NCI-H82 (cell line): Measurements from ENCODE around the gene GJE1.

ENCODE experiments used
- DNase-seq: peaks from one replicate; lab custom pipeline; 2025; lab: John Stamatoyannopoulos, UW

GJE1 gene

DNA sequence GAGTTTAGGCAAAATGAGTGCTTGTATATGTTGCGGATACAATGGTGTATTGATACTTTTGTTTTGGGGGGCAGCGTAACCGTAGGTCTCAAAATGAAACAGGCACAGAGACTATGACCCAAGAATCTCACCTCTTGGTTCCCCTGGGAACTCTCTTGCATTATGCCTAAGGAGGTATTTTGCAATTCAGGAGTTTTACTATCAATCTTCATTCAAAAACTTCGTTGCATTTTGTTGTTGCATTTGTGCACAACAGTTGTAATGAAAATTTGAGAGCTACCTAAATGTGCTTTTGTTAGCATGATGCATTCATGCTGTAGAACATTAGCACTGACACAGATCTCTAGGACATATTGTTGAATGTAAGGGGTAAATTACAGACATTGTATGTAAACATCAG, 32.5 kb downstream of the GJE1 start:
- DNase-seq = no peak

DNA sequence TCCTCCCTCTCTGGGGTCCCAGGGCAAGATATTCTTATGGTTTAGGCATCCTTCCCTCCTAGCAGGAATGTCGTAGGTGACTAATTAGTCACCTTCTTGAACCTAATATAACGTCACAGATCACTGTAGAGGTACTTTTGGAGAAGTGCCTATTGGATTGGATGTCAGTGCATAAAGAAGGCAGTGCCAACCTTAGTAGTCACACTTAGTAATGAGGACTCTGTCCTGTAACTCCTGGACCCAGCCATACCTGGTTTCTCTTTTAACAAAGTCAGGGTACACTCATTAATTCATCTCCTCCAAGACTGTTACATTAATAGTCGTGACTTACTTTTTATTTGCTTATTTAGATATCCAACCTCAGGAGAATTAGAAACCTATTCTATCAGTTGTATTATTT, 34.3 kb downstream of the GJE1 start:
- DNase-seq = no peak

DNA sequence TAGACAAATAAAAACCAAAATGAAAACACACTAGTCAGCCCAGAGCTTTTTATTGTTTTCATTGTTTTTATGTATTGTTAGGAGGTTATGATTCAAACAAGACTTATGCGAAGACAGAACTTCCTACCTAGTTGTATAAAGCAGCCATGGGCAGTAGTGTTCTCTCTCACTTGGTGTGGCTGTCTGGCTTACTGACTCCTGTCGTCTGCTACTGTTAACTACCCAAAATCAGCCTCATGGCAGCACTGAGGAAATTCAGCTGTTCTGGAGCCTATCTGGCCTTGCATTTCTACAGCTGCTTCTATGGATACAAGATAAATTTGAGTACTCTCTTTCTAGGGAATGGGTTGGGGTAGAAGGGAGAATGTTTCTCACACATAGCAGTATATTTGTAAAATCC, 34.8 kb downstream of the GJE1 start:
- DNase-seq = no peak

DNA sequence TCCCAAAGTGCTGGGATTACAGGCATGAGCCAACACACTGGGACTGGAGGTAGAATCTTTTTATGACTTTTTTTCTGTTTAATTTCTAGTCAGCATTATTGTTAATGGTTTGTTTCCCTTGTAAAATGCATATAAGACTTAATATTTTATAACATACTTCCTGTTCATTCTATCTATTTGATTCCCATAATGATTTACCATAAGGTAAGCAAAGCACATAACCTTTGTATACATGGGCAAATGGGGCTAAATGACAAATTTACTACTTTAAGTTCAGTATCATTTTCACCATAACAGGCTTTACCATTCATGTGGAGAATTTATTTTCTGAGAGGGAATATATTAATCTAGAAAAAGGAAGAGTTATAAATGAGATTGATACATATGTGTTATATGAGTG, 38.6 kb downstream of the GJE1 start:
- DNase-seq = no peak

DNA sequence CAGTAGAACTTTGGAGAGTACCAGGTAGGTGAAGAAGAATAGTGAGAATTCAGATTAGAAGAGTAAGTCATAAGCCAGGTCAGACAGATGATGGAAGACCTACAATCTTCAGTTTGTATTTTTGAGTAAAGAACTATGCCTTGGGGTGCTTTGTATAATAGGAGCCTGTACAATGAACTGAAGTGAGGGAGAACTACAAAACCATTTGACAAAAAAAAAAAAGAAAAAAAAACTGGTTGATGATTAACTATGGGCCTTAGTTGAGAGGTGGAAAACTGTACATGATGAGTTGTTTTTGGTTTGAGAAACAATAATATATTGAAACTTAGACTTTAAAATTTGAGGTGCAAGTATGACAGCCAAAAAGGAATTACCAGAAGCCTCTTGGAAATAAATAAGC, 40.0 kb downstream of the GJE1 start:
- no peak for DNase-seq

DNA sequence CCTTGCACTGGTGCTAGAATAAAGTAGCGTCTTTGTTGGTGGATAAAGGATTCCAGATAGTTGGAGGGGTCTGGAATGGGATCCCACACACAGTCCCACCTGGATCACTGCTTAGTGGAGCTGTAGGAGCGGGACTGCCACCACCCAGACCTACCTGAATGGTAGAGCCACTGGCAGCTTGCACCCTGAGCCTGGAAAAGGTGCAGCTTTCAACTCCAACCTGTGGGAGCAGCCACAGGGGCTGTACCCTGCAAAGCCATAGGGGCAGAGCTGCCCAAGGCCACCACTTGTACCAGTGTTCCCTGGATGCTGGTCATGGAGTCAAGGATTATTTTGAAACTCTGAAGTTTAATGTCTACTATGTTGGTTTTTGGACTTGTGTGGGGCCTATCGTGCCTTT, 41.3 kb downstream of the GJE1 start:
- no peak for DNase-seq

DNA sequence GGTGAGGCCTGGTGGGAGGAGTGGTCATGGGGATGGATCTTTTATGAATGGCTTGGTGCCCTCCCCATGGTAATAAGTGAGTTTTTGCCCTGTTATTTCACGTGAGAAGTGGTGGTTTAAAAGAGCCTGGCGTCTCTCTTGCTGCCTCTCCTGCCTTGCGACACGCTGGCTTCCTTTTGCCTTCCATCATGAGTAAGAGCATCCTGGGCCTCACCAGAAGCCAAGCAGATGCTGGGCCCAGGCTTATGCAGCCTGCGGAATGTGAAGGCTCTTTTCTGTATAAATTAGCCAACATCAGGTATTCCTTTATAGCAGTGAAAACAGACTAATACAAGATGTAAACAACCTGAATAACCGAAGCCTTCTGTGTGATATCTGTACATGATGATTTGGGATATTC, 42.0 kb downstream of the GJE1 start:
- DNase-seq = no peak

DNA sequence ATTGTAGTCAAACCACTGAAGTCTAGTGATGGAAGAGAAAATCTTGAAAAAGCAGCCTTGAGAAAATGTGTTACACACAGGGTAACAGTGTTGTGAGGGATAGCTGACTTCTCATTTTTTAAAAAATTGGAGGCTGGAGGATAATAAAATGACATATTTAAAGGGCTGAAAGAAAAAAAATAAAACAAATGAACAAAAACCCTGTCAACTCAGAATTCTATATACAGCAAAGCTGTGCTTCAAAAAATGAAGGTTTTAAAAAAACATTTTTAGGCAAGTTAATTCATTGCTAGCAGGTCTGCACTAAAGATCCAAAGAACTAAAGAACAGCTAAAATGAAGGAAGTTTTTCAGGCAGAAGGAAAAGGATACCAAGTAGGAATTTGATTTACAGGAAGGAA, 45.4 kb downstream of the GJE1 start:
- no peak for DNase-seq

DNA sequence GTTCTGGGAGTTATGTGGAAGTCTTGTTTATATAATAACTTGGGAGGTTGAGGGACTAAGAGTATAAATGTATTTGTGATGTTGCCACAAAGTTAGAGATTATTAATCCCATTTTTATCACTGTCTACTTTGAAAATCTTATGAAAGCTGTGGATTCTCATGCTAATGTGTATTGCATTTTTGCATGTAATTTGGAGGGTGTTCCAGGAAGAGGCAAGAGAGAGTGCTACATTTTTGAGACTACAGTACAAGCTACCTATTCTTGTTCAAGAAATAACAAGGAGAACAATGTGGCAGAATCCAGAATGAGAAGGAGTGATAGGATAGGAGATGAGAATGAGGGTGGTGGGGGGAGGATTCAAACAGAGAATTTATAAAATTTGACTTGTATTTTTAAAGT, 49.3 kb downstream of the GJE1 start:
- DNase-seq = no peak

DNA sequence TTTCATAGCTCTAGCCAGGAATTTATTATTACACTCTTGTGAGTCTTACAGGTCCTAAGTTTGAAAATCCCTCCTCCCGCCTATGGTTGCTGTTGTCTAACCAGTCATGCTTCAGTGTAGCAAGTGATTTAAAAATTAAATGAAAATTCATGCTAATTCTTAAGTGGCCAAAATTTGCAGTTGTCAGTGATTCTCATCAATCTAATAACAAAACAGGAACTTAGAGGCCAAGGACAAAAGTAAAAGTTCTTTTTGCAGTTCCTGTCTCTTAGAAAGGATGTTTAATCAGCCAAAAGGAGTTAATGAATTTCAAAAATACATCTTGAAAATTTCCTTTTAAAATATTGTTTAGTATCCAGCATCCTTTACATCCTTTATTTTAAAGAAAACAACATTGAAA, 50.6 kb downstream of the GJE1 start:
- no peak for DNase-seq

DNA sequence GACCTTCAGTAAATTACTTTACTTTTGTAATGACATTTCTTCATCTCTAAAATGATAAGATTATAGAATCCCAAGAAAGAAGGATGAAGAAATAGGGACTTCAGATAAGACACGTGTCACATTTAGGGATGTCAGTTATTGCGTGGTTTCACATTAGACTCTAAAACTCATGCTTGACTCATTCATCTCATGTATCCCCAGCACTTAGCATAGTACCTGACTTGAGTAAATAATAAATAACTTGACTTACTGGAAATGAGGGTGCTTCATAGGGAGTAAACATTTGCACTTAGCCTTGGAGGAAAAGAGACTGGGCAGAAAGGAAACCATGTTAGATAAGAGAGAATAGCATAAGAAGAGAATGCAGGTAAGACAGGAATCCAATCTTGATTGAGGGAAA, 51.6 kb downstream of the GJE1 start:
- DNase-seq = no peak
